ENCODE measurements around the gene ENTPD8.

DNA sequence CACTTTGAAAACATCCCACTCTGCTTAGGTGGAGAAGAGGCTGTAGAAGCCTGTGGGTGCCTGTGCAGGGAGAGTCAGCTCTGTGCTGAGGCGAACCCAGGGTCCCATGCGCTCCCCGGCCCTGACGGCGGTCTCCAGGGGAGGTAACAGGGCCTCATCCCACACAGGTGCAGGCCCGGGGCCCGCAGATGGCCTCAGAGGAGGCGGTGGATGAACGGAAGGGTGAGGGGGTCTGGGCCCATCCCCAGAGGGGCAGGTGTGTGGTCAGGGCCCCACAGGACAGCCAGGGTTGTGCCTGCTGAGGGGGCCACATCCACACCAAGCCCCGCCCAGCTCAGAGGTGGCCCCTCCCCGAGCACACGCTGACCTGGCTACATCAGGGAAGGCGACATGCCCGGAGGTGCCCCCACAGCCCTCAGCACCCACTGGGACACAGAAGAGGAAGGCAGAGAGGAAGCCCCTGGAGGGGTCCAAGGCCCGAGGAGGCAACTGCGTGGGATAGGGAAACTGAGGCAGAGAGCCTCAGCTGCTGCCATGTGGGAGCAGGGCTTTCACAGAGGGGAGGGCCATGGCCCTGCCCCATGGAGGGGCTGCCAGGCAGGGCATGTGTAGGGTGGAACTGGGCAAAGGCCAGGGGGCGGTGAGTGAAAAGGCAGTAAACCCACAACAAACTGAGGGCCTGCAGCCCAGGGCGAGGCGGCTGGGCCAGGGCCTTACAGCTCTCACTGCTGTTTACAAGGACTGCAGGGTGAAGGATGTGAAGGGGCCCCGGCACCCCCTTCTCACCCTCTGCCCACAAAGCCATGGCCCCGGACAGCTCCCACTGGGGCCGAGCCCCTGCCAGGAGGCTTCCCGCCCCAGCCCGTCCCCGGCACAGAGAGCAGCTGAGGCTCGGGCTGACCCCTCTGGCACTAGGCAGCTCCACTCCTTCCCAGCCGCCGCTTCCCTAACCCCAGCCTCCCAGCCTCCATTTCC lies 47.7 kb downstream of the ENTPD8 start:
- no peak for TF ChIP-seq POLR2A (IDR thresholded peaks at IDR 0.05)
- TF ChIP-seq, protein P1, sequence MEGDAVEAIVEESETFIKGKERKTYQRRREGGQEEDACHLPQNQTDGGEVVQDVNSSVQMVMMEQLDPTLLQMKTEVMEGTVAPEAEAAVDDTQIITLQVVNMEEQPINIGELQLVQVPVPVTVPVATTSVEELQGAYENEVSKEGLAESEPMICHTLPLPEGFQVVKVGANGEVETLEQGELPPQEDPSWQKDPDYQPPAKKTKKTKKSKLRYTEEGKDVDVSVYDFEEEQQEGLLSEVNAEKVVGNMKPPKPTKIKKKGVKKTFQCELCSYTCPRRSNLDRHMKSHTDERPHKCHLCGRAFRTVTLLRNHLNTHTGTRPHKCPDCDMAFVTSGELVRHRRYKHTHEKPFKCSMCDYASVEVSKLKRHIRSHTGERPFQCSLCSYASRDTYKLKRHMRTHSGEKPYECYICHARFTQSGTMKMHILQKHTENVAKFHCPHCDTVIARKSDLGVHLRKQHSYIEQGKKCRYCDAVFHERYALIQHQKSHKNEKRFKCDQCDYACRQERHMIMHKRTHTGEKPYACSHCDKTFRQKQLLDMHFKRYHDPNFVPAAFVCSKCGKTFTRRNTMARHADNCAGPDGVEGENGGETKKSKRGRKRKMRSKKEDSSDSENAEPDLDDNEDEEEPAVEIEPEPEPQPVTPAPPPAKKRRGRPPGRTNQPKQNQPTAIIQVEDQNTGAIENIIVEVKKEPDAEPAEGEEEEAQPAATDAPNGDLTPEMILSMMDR (IDR thresholded peaks at IDR 0.05): no peak

Measured in breast epithelium (tissue), 3 donors.